Neural progenitor cell (in vitro differentiated cells): Measurements from ENCODE around the gene PRKRIP1. TPM values are rescaled to one million over a fixed set of nuclear protein-coding genes. Genes with fewer than 3 reads are reported as not detected.

Source experiments
- DNase-seq: peaks from one replicate; pipeline ENCODE4 v3.0.0-alpha.2; 2016; ENCODE audit warnings: low spot score
- H2AFZ ChIP-seq: fragments of 200-600 bp; sonication (generic); replicated peaks from 2 replicates; pipeline ENCODE4 v1.6.1; 2016; ENCODE audit warnings: antibody characterized with exemption
- H3F3A ChIP-seq: fragments of 200-600 bp; sonication (generic); 2 replicates; pipeline ENCODE4 v1.6.1; 2016; ENCODE audit warnings: antibody characterized with exemption, low read depth
- H3K27ac ChIP-seq: fragments of 200-600 bp; sonication (generic); 2 replicates; pipeline ENCODE4 v1.5.1; 2016; ENCODE audit warnings: mild to moderate bottlenecking
- H3K27me3 ChIP-seq: fragments of 200-600 bp; sonication (generic); 2 replicates; pipeline ENCODE4 v1.6.1; 2016; ENCODE audit warnings: mild to moderate bottlenecking, moderate library complexity
- H3K36me3 ChIP-seq: fragments of 200-600 bp; sonication (generic); 2 replicates; pipeline ENCODE4 v1.5.1; 2016
- H3K4me1 ChIP-seq: fragments of 200-600 bp; sonication (generic); 2 replicates; pipeline ENCODE4 v1.6.1; 2016; ENCODE audit warnings: mixed run types
- H3K4me2 ChIP-seq: fragments of 200-600 bp; sonication (generic); 2 replicates; pipeline ENCODE4 v1.6.1; 2016
- H3K4me3 ChIP-seq: fragments of 200-600 bp; sonication (generic); 2 replicates; pipeline ENCODE4 v1.5.1; 2016
- H3K79me2 ChIP-seq: fragments of 200-600 bp; sonication (generic); 2 replicates; pipeline ENCODE4 v1.6.1; 2016; ENCODE audit warnings: low read depth
- H3K9ac ChIP-seq: fragments of 200-600 bp; sonication (generic); 2 replicates; pipeline ENCODE4 v1.6.1; 2016
- H3K9me3 ChIP-seq: fragments of 200-600 bp; sonication (generic); 2 replicates; pipeline ENCODE4 v1.5.1; 2016; ENCODE audit warnings: low read depth
- H4K20me1 ChIP-seq: fragments of 200-600 bp; sonication (generic); 2 replicates; pipeline ENCODE4 v1.6.1; 2016; ENCODE audit warnings: low read depth
- H3K27ac Mint-ChIP-seq: 3 replicates; pipeline ENCODE4 v1.8.0; 2021; ENCODE audit warnings: mixed read lengths
- H3K27me3 Mint-ChIP-seq: 2 replicates; pipeline ENCODE4 v1.8.0; 2022; ENCODE audit warnings: low read depth, mild to moderate bottlenecking, inconsistent platforms, moderate library complexity, mixed read lengths; ENCODE audit not compliant: insufficient read depth
- H3K36me3 Mint-ChIP-seq: 3 replicates; pipeline ENCODE4 v1.8.0; 2021; ENCODE audit warnings: mixed read lengths
- H3K4me1 Mint-ChIP-seq: 3 replicates; pipeline ENCODE4 v1.8.0; 2021; ENCODE audit warnings: mixed read lengths
- H3K4me3 Mint-ChIP-seq: 3 replicates; pipeline ENCODE4 v1.8.0; 2021; ENCODE audit warnings: mild to moderate bottlenecking, moderate library complexity, mixed read lengths
- H3K9me3 Mint-ChIP-seq: 3 replicates; pipeline ENCODE4 v1.8.0; 2020; ENCODE audit warnings: mixed read lengths
- EZH2 ChIP-seq: fragments of 200-600 bp; sonication (generic); IDR thresholded peaks from 2 replicates; pipeline ENCODE4 v1.6.1; 2017; ENCODE audit warnings: antibody characterized with exemption, mild to moderate bottlenecking, moderate library complexity
- EZH2phosphoT487 ChIP-seq: fragments of 200-600 bp; sonication (generic); IDR thresholded peaks from 2 replicates; pipeline ENCODE4 v1.6.1; 2017; ENCODE audit warnings: antibody characterized with exemption
- total RNA-seq: library from RNA; depleted of rRNA; stranded (reverse); fragments of >200 nt; gene quantifications from 2 replicates; pipeline ENCODE4 v1.2.3, GENCODE V29; 2015; ENCODE audit warnings: low replicate concordance
- TF ChIP-seq, protein P1 (sequence below): fragments of 200-600 bp; sonication (generic); IDR thresholded peaks from 2 replicates; pipeline ENCODE4 v1.5.1; 2017; ENCODE audit warnings: antibody characterized with exemption, mild to moderate bottlenecking

Gene PRKRIP1
- total RNA-seq, 1 donor from 2014 or later: 29.1 TPM

- Histone ChIP-seq H3K4me2 (no peak overlapping the region), H3K27ac (no peak overlapping the region), H3F3A (no peaks in the 10 kb centered on the region), H3K27me3 (no peaks in the 10 kb centered on the region), H3K9ac (no peak overlapping the region), H3K4me3 (no peak overlapping the region), H3K79me2 (peaks cover 5% of the 10 kb centered on the region), H3K4me1 (no peaks in the 10 kb centered on the region), H3K36me3 (no peaks in the 10 kb centered on the region), H2AFZ (no peak overlapping the region), H3K9me3 (no peaks in the 10 kb centered on the region), H4K20me1 (peaks cover 20% of the 10 kb centered on the region)
- Mint-ChIP-seq H3K4me3 (no peak overlapping the region), H3K27ac (no peak overlapping the region), H3K9me3 (no peaks in the 10 kb centered on the region), H3K36me3 (peaks cover 37% of the 10 kb centered on the region), H3K27me3 (peaks cover 8% of the 10 kb centered on the region), H3K4me1 (no peaks in the 10 kb centered on the region)
- TF ChIP-seq EZH2phosphoT487 (no peak), EZH2 (no peak)
- TF ChIP-seq, protein P1, sequence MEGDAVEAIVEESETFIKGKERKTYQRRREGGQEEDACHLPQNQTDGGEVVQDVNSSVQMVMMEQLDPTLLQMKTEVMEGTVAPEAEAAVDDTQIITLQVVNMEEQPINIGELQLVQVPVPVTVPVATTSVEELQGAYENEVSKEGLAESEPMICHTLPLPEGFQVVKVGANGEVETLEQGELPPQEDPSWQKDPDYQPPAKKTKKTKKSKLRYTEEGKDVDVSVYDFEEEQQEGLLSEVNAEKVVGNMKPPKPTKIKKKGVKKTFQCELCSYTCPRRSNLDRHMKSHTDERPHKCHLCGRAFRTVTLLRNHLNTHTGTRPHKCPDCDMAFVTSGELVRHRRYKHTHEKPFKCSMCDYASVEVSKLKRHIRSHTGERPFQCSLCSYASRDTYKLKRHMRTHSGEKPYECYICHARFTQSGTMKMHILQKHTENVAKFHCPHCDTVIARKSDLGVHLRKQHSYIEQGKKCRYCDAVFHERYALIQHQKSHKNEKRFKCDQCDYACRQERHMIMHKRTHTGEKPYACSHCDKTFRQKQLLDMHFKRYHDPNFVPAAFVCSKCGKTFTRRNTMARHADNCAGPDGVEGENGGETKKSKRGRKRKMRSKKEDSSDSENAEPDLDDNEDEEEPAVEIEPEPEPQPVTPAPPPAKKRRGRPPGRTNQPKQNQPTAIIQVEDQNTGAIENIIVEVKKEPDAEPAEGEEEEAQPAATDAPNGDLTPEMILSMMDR: no peak
- DNase-seq: no peak
These were observed 19.6 kb downstream of the PRKRIP1 start for GRCh38 chr7:102415685-102416225.

DNA sequence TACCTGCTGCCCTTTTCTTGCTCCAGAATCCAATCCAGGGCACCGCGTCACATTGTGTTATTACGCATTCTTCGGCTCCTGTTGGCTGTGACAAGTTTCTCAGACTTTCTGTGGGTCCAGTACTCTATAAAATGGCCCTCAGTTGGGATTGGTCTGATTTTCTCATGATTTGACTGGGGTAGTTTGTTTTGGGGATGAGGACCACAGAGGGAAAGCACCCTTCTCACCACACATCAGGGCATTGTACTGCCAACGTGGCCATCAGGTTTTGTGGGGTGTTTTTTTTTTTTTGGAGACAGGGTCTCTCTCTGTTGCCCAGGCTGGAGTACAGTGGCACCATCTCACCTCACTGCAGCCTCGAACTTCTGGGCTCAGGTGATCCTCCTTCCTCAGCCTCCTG is 20.2 kb downstream of the PRKRIP1 start:
- H3K4me1 Mint-ChIP-seq: no peaks in the 10 kb centered on the region
- Histone ChIP-seq H4K20me1 (peaks cover 20% of the 10 kb centered on the region), H3K36me3 (no peaks in the 10 kb centered on the region), H3K79me2 (peaks cover 2% of the 10 kb centered on the region), H3K9ac (no peak overlapping the region), H3K27me3 (no peaks in the 10 kb centered on the region), H3K4me1 (no peaks in the 10 kb centered on the region), H2AFZ (no peak overlapping the region), H3K9me3 (no peaks in the 10 kb centered on the region), H3K4me3 (no peak overlapping the region), H3K27ac (no peak overlapping the region), H3K4me2 (no peak overlapping the region), H3F3A (no peaks in the 10 kb centered on the region)
- no peak for DNase-seq
- peaks cover 8% of the 10 kb centered on the region for H3K27me3 Mint-ChIP-seq
- no peaks in the 10 kb centered on the region for H3K9me3 Mint-ChIP-seq
- peaks cover 39% of the 10 kb centered on the region for H3K36me3 Mint-ChIP-seq
- TF ChIP-seq, protein P1: no peak
- TF ChIP-seq EZH2phosphoT487 (no peak), EZH2 (no peak)
- no peak overlapping the region for H3K4me3 Mint-ChIP-seq
- H3K27ac Mint-ChIP-seq: no peak overlapping the region

- Mint-ChIP-seq H3K9me3 (no peaks in the 10 kb centered on the region), H3K36me3 (peaks cover 38% of the 10 kb centered on the region), H3K4me1 (no peaks in the 10 kb centered on the region), H3K27ac (no peak overlapping the region), H3K4me3 (no peak overlapping the region), H3K27me3 (peaks cover 8% of the 10 kb centered on the region)
- Histone ChIP-seq H3K36me3 (no peaks in the 10 kb centered on the region), H3K4me1 (no peaks in the 10 kb centered on the region), H3K79me2 (no peaks in the 10 kb centered on the region), H3K4me3 (no peak overlapping the region), H3K9me3 (no peaks in the 10 kb centered on the region), H3K27me3 (no peaks in the 10 kb centered on the region), H3F3A (no peaks in the 10 kb centered on the region), H2AFZ (no peak overlapping the region), H3K9ac (no peak overlapping the region), H3K4me2 (no peak overlapping the region), H3K27ac (no peak overlapping the region), H4K20me1 (peaks cover 17% of the 10 kb centered on the region)
- TF ChIP-seq EZH2phosphoT487: no peak
- TF ChIP-seq, protein P1: no peak
- TF ChIP-seq EZH2: no peak
- DNase-seq: no peak
These were observed 20.9 kb downstream of the PRKRIP1 start for GRCh38 chr7:102417105-102417504.
